GM19193 (cell line): ENCODE results near the gene MACROD2.

ENCODE experiments used
- POLR2A ChIP-seq: IDR thresholded peaks from 4 replicates; pipeline ENCODE4 v1.6.1; 2011; ENCODE audit not compliant: insufficient read depth, insufficient read length; ENCODE audit errors: extremely low read depth

Gene MACROD2

DNA sequence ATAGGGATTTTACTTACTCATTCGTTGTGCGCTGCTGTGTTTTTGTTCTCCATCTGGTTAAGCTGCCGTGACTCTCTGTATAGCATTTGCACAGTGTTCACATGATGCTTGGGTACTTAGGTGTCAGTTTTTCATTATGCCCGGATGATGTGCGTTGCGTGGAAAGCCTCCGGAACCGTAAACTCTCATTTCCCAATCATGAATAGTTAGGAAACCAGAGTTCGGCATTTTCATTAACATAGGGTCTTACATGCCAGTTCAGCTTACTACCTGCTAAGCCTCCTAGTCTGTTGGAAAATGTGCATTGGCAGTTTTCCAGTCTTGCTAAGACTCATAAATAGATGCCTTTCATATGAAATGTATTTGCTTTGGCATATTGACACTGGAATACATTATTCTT is 825.5 kb downstream of the MACROD2 start:
- no peak for TF ChIP-seq POLR2A

DNA sequence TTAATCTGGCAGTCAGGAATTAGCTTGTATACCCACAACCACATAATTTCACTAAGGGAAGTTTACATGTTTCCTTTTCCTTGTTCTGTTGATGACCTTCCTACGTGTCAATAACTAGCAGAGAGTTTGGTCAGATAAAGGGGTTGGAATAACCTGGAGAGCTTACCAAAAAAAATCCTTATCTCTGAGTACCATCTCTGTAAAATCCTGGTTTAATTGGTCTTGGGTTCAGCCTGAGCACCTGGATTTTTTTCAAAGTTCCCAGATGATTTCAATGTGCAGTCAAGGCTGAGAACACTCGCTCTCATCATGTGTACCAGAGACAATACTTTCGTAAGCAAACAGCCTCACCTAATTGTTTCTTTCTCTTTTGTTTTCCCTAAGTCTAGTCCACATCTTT is 825.9 kb downstream of the MACROD2 start:
- no peak for TF ChIP-seq POLR2A

DNA sequence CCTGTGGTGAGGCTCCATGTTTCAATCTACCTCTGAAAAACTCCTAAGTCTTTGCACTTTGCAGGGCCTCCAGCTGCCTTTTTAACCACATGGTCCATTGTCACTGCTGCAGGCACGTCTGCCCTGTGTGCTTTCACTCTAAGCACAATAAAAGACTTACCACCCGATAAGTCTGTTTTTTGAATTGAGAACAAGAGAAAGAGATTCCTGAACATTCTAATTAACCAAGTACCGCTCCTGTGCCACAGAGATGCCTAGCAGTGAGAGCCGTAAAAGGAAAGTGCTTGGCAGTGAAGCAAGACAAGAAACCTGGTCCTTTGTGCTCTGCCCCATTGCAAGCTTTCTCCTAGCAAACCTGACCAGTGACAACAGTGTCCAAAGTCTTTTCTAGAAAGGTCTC is 829.7 kb downstream of the MACROD2 start:
- TF ChIP-seq POLR2A, result no peak

- TF ChIP-seq POLR2A, result no peak
Measured at GRCh38 chr20:14826543-14827313, 831.4 kb downstream of the MACROD2 start.

- no peak for TF ChIP-seq POLR2A
Measured at GRCh38 chr20:14828459-14828858, 833.1 kb downstream of the MACROD2 start.

- TF ChIP-seq POLR2A, result no peak
Measured at GRCh38 chr20:14829906-14830305, 834.6 kb downstream of the MACROD2 start.

DNA sequence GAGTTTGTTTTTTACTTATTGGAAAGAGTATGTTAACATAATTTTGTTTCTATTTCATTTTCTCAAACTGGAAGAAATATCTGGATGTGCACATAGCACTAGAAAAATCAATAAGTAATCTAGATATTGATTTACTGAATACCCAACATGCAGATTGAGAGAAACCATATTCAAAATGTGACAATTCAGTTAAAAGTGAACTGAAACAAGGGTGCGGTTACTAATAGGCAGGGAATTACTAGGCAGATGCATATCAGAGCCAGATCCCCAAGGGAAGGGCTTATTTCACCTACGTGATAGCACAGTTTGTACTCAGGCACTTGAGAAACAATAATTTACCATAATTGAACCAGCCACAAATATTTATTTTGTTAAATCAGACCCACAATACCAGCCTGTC is 835.1 kb downstream of the MACROD2 start:
- TF ChIP-seq POLR2A, result no peak

- TF ChIP-seq POLR2A, result no peak
Measured at GRCh38 chr20:14830899-14831298, 835.6 kb downstream of the MACROD2 start.

GRCh38 chr20:14832630-14833029 is 837.3 kb downstream of the MACROD2 start:
- no peak for TF ChIP-seq POLR2A

- TF ChIP-seq POLR2A, result no peak
Measured at GRCh38 chr20:14838663-14839628, 843.6 kb downstream of the MACROD2 start.

DNA sequence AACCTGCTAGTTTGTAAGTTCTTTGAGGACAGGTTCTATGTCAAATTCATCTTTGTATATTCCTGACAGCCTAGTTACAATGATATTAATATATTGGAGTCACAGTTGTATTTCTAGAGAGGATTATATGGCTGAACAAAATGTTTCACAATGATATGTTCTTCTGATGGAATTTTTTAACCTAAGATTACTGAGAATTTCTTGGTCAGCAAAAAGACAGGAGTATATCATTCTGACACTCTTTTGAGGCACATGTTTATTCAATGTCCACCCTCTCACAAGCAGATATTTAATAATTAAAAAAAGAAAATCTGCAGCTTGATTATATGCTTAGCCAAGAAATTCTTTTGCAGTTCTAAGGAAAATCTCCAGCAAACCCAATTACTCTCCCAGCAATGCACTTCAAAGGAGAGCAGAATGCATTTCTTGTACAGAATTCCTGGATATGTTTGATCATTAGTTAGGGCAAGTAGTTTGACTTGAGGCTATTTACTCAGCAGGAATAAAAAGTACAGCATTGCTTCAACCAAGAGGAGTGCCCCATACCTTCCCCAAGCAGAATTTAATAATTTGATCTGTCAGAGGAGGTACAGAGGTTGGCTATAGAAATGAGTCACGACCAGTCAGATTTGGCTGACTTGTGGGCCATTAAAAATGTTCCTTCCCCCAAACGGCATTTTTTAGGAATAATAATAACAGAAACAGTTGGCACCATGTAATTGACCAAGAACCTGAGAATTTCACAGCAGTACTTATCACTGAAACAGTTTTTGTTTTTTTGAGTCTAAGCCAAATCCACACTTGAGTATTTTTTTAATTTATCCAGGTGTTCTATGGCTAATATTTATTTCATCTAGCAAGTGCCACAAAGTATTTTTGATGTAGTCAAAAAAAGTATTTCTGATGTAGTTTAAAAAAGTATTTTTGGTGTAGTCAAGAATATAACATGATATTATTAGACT is 850.2 kb downstream of the MACROD2 start:
- no peak for TF ChIP-seq POLR2A

GRCh38 chr20:14848806-14849205 is 853.5 kb downstream of the MACROD2 start:
- no peak for TF ChIP-seq POLR2A

DNA sequence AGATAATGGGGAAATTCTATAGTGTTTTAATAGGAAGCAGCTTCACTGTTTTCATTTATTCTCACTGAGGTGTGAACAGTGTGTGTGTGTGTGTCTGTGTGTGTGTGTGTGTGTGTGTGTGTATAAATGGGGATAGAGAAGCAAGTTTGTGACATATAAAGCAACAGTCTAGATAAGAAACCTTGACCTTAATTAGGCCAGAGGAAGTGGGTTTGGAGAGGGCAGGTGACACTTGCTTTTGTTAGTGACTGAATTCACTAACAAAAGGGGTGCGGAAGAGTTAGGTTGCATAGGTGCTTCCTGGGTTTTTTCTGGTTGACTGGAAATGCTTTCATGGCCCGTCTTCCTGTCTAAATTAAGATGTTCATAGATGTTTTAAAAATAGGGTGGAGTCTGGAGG is 857.8 kb downstream of the MACROD2 start:
- TF ChIP-seq POLR2A, result no peak

GRCh38 chr20:14855171-14855570 is 859.9 kb downstream of the MACROD2 start:
- TF ChIP-seq POLR2A, result no peak

DNA sequence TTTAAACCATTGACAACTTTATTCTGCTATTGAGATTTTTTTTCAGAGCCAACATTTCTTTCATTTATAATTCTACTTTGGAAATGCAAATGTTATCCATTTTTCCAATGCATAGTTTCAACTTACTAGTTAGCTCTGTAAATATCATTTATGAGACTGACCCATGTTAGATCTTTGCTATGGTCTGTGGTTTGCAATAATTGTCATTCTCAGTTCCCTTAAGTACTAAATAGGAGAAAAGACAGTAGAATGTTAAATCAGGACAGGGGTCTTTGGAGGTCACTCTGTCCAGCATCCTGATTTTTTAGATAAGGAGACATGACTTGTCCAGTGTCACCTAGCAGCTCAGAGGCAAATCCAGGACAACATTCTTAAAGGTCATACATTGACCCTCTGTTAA is 864.3 kb downstream of the MACROD2 start:
- no peak for TF ChIP-seq POLR2A
